Measurements from ENCODE around the gene MUC5AC.

- TF ChIP-seq NFRKB (IDR thresholded peaks at IDR 0.05) (no peak), LEF1 (IDR thresholded peaks at IDR 0.05; ENCODE audit: borderline replicate concordance) (no peak), SP1 (IDR thresholded peaks at IDR 0.05) (no peak), BHLHE40 (IDR thresholded peaks at IDR 0.05; ENCODE audit: borderline replicate concordance) (no peak), ZNF384 (IDR thresholded peaks at IDR 0.05) (no peak), FOXA1 (IDR thresholded peaks at IDR 0.05) (no peak), ELF4 (IDR thresholded peaks at IDR 0.05) (no peak), HDGF (IDR thresholded peaks at IDR 0.05; ENCODE audit: borderline replicate concordance) (no peak)
Measured at GRCh38 chr11:1111545-1112212, 46.1 kb upstream of the MUC5AC start.

Measured in HEK293T (cell line).